ENCODE data around the gene CX3CL1.

CX3CL1 gene

GRCh38 chr16:57430955-57431354, 58.7 kb downstream of the CX3CL1 start:
- no peak for TF ChIP-seq CTCF (IDR thresholded peaks at IDR 0.05; ENCODE audit: insufficient read depth, low read depth, low read length, missing control alignments)
- H3K4me3 ChIP-seq (ENCODE audit: low read length) = no peak overlapping the region
- DNase-seq (ENCODE audit: low read depth) = no peak

DNA sequence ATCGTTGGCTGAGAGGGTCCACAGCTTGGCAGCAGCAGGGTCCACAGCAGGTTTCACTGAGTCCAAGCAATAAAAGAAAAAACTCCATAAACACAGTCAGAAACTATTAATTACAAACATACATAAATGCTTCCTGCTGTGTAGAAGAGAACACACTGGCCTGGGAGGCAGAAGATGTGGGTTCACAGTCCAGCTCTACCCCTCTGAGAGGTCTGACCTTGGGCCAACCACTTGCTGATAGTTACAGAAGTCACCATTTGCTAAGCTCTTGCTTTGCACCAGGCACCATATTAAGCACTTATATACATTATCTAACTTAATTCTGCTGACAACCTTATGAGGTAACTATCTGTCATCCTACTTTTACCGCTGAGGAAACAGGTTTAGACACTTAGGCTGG, 60.2 kb downstream of the CX3CL1 start:
- no peak for DNase-seq (ENCODE audit: low read depth)
- no peak for TF ChIP-seq CTCF (IDR thresholded peaks at IDR 0.05; ENCODE audit: insufficient read depth, low read depth, low read length, missing control alignments)
- no peak overlapping the region for H3K4me3 ChIP-seq (ENCODE audit: low read length)

DNA sequence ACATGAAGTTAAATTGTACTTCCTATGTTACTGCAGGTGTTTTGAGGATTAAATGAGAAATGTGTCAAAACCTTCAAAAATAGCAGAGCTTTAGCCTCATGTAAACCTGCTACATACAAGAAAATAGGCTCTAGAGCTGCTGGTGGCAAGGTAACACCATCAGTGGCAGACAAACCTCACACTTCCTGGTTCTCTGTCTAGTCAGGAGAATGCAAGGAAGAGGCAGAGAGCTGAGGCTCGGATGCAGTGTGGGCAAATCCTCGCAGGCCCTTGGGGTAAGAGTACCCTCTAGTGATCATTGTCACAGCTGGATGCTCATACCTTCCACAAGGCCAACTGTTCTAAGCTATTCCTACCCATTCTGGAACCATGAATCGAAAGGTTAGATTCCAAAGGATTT, 60.7 kb downstream of the CX3CL1 start:
- no peak for TF ChIP-seq CTCF (IDR thresholded peaks at IDR 0.05; ENCODE audit: insufficient read depth, low read depth, low read length, missing control alignments)
- no peak overlapping the region for H3K4me3 ChIP-seq (ENCODE audit: low read length)
- no peak for DNase-seq (ENCODE audit: low read depth)

- TF ChIP-seq CTCF (IDR thresholded peaks at IDR 0.05; ENCODE audit: insufficient read depth, low read depth, low read length, missing control alignments) = no peak
- no peak for DNase-seq (ENCODE audit: low read depth)
- no peak overlapping the region for H3K4me3 ChIP-seq (ENCODE audit: low read length)
These were observed 61.7 kb downstream of the CX3CL1 start for GRCh38 chr16:57434003-57434402.

Data from epithelial cell of esophagus (primary cell).